GM19240 (cell line): ENCODE results near the gene TGM5.
A peak's percentile ranks its signal among the peaks of the same experiment; 100 is the strongest.
"Not testable (repeated sequence)": the region's sequence is repeated elsewhere in the genome, so short reads cannot be mapped to it uniquely, and the experiment has no call there.

Experiments used
- DNase-seq: peaks from one replicate; pipeline ENCODE4 v3.0.0; 2011; ENCODE audit warnings: low spot score; ENCODE audit not compliant: insufficient read length

TGM5 gene

DNA sequence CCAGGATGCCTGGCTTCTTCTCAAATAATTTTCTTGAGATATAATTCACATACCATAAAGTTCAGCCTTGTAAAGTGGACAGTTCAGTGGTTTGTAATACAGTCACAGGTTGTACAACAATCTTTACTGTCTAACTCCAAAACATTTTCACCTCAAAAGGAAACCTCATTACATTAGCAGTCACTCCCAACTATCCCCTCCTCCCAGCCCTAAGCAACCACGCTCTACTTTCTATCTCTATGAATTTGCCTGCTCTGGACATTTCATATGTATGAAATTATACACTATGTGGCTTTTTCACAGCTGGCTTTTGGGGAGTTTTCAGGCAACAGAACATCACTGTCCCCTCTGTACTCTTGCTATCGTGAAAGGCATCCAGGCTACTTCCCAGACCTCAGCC lies 17.5 kb downstream of the TGM5 start:
- DNase-seq = no peak

DNA sequence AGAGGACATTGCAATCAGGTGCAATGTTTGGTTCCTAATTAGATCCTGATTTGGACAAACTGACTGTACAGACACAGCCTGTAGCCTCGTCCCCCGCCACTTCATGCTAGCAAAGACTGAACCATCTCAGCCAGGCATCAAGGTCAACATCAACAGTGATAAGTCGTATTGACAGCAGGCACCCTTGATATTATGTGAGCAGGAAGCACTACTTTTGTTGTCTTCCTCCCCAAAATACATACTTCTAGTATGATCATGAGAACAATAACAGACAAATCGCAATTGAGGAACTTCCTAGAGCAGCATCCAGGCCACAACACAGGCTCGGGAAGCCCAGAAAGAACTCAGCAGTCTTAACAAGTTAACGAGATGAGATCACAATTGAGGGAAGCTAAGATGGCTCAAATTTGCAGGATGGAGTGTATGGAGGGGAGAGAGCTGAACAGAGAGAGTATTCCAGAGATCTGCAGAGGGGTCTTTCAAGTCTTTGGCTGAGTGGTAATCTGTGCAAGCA lies 20.4 kb downstream of the TGM5 start:
- DNase-seq = no peak

DNA sequence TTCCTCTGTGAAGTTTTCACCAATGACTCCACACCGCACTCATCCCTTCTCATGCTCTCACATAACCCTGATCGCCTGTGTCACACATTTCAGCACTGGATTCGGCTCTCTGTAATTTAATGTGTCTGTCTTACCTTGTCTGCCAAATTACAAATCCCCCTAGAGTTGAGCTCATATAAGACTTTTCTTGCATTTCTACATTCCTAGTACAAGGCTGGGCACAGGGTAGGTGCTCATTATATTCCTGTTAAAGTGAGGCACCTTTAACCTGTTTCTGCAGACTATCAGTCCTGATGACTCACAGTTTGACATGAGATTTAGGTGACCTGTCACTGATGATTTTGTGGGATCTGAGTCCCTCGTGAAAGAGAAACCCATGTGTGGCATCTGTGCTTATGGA lies 22.6 kb downstream of the TGM5 start:
- no peak for DNase-seq

DNA sequence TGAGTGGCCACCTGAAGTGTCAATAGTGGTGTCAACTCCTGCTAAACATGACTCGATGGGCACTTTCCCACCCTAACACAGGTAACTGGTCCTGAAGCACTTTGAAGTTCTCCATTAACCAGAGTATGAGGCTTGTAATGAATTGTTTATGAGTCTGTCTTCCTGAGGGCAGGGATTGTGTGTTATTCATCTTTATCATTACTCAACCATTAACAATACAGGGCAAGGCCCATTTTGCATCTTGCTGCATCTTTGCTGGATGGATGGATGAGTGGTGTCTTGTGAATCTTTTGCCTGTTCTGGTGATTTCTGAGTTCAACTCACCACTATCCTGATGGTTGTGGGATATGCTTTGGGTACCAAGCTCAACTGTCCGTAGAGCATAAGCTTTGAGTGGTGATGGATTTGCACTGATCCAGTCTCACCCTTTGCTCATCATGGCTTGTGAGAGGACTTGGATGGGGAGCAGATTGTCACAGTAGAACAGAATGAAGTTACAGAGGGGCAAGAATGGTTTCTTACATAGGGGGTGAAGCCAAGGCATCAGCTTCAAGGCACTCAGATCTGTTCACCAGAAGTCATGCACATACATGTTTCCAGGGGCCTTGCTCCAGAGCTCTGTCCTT lies 23.6 kb downstream of the TGM5 start:
- no peak for DNase-seq

DNA sequence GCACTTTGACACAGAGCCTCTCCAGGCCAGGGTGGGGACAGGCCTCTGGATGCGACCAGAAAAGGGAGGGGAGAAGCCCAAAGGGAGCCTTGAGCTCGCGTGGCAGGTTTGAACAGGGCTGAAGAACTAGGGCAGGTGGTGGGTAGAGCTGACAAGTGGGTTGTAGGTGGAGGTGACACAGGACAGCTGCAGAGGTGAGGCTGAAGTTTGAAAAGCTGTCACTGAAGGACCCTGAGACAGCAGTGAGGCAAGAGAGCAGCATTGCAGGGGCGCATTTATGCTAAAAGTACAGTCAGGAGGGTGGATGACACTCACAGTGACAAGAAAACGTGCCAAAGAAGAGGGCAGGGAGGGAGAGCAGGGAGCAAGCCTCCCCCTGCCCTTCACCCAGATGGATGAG lies 24.1 kb downstream of the TGM5 start:
- DNase-seq = no peak

DNA sequence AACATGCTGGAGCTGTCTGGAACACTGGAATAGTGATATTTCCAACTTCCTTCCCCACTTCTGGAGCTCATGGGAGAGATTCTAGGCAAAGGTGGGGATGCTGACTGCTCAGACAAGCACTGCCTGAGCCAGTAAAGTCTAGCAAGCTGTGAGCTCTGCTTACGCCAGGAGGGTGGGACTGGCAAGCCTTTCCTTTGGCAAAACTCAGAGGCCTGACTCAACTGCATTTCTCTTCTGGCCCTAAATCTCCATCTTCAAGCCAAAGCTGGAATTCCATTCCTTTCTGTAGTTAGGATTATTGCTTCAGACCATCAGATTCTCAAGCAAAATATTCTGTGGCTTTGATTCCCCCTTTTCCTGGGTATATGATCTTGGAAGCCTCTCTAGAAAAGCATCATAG lies 25.6 kb downstream of the TGM5 start:
- no peak for DNase-seq

DNA sequence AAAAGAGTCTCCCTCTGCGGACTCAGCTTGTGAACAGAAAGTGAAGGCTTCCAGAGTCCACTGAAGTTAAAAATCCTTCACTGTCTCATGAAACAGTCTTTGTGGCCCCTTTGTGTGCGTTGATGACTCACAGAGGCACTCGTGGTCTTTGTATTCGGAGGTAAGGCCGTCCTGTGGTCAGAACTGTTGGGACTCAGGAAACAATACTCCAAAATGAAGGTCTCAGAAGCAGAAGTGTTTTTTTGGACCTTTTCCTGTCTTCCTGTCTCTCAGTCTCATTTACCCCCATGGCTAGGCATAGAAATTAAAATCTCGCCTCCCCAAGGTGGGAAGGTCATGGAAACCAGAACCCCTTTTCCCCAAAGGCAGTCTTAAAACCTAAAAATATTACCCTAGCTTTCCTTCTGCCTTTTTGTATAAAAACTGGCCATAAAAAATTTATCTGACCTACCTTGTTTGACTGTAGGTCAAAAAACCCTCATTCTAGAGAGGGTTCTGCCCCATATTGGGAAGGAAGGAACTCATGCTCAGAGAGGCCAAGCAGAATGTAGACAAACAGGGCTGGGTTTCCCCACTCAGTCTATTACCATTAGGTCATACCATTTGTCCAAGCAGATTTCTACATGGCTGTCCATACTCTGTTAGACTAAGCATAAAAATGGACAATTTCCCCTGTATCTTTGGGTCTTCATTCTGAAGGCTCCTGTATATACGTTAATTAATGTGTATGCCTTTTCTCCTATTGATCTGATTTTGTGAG lies 26.8 kb downstream of the TGM5 start:
- peak; percentile 23 for DNase-seq

DNA sequence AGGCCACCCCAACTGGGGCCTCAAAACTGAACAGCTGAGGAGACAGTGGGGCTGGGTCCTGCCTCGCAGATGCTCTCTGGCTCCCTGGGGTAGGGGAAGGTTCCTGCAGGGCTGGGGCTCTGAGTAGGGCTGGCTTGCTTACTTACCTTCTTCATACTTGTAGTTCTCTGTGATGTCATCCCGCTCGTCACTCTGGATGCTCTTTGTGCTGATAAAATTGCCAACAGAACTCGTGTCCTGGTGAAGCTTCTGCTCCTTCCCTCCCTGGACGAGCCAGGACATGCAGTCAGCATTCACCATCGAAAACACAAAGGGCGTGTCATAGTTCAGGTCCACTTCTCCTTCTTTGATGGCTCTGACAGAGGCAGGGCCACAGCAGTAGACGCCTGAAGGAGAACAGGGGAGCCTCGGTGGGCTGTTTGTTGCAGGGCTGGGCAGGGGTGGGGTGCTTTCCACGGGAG lies 28.0 kb downstream of the TGM5 start:
- DNase-seq = no peak

DNA sequence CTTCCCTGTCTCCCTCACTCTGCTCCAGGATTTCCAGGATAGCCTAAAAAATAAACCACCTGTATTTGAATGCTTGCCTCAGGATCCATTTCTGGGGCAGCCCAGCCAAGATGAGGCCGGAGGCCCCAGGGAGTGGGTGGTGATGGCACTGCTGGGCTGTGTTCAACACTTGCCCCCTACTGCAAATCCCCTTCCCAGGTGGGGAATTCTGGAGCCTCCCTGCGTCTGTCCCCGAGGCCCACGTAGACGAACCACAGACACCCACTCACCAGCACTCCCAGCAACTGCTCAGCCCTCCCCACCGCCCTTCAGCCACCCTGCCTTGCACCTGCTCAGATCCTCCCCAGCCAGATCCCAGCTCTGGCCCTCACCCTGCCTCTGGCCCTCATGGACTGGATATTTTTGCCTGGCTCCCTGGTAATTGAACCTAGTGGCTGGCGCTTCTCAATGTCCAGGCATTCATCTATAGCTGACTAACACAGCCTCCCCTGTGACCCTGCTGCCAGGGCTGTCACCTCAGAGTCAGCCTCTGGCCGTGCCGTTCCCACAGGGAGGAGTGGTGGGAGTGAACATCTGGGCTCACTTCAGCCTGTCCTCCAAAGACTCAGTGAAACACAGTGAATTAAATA lies 28.8 kb downstream of the TGM5 start:
- no peak for DNase-seq

DNA sequence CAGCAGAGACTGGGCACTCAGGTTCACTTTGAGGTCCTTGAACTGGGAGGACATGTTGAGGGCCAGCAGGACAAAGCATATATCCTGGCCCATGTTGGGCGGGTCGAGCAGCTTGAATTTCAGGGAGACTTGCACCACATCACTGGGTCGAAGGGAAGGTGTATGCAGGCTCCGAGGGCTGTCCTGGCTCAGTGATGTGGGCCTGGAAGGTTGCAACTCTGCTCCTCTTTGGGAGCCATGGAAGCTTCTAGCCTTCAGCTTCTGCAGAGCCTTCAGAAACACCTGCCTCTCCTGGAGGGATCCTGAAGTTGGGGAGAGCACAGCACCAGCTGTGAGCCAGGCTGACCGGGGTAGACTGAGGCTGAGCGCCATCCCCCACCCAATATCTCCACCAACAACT lies 31.2 kb downstream of the TGM5 start:
- no peak for DNase-seq

DNA sequence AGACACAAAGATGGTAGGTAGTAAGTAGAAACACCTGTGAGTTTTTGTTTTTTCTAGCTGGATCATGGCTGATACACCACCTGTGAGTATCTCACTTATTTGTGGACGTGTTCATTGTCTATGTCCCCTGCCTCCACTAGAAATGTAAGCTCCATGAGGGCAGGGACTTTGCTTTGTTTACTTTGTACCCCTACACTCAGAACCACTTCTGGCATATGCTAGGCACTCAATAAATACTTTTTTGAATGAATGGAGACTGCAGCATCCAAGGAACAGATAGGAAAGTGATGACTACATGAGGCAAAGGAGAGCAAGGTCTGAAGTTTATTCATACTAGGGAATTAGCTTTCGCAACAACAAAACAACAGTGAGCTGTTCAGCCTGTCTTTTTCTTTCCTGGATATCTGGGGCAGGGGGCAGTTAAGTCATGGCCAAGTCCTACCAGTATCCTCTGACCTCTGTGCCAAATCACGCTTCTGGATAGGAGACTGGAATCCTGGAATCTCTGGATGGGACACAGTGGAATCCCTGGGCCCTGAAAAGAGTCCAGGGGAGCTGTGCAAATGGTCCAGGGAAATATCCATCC lies 34.3 kb downstream of the TGM5 start:
- no peak for DNase-seq

DNA sequence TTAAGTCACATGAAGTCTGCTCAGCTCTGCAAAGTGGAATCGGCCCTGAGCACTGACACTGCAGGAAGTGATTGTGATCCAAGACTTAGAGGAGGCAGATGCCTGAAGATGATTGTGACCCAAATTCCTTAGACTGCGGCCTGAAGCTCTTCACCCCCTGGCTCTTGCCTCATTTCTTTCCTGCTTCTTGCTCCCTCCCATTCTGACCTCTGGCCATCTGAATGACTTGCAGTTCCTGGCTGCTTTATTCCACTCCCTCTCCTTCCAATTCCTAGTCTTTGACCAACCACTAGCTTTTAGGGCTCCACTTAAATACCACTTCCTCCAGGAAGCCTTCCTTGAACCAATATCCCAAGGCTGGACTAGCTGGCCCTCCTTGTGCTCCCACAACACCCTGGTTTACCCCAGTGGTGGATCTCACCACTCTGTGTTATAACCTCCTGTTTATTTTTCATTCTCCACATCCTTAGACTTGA lies 36.0 kb downstream of the TGM5 start:
- no peak for DNase-seq

DNA sequence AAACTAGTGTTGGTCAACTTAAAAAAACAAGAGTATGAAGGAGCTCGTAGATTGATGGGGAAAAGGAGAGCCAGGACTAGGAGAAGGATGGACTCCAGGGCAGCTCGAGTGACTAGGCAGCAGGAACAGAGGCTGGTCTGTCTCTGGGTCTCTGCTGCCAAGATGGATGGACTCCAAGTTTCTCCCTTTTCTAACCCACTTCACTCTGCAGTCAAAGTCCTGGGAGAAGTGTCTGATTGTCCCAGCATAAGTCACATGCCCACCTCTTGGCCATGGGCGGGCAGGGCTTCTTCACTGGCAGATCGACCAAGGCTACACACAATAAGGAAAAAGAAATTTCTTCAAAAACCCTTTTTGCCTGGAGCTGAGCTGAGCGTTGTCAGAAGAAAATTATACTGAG lies 36.8 kb downstream of the TGM5 start:
- no peak for DNase-seq

DNA sequence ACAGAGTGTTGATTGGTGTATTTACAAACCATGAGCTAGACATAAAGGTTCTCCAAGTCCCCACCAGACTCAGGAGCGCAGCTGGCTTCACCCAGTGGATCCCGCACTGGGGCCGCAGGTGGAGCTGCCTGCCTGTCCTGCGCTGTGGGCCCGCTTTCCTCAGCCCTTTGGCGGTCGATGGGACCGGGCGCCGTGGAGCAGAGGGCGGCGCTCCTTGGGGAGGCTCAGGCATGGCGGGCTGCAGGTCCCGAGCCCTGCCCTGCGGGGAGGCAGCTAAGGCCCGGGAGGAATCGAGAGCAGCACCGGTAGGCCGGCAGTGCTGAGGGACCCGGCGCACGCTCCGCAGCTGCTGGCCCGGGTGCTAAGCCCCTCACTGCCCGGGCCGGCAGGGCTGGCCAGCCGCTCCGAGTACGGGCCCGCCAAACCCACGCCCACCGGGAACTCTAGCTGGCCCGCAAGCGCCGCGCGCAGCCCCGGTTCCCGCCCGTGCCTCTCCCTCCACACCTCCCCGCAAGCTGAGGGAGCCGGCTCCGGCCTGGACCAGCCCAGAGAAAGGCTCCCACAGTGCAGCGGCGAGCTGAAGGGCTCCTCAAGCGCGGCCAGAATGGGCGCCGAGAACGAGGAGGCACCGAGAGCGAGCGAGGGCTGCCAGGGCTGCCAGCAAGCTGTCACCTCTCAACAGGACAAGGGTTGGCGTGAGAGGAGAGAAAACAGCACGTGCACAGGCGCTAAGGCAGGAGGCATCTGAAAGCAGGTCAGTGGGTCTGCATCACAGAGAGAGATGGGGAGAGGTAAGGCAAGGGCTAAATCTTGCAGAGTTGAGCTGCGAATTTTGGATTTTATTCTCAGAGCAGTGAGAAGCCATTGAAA lies 40.1 kb downstream of the TGM5 start:
- no peak for DNase-seq

DNA sequence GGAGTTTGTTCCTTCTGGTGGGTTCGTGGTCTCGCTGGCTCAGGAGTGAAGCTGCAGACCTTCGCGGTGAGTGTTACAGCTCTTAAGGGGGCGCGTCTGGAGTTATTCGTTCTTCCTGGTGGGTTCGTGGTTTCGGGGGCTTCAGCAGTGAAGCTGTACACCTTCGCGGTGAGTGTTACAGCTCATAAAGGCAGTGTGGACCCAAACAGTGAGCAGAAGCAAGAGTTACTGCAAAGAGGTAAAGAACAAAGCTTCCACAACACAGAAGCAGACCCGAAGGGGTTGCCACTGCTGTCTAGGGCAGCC lies 40.8 kb downstream of the TGM5 start:
- not testable (repeated sequence) for DNase-seq

DNA sequence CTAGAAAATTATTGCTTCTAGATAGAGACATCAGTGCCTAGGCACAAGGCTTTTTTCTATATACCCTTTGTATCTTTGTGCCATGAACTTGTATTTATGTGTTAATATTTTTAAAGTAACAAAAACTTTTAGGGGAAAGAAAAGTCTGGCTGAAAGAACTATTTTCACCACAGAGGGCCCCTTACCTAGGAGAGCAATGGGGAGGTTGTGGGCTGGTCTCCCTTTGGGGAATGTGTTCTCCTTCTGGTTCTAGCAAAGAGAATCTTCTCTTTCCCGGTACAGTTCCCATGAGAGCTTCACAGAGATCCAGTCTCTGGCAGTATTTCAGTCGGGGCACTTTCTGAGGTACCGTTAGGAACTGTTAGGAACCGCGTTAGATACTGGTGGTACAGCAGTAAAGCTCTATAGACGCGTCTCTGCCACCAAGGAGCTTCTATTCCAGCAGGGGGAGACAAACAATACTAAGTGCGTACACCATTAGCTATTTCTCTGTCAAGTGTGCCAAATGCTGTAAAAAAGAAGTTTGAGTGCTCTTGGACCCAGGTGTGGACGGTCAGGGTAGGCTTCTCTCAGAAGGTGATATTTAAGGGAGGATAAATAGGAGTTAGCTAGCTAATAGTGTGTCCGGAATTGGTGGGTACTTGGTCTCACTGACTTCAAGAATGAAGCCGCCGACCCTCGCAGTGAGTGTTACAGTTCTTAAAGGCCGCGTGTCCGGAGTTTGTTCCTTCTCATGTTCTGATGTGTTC lies 41.4 kb downstream of the TGM5 start:
- peak; percentile 63 for DNase-seq

DNA sequence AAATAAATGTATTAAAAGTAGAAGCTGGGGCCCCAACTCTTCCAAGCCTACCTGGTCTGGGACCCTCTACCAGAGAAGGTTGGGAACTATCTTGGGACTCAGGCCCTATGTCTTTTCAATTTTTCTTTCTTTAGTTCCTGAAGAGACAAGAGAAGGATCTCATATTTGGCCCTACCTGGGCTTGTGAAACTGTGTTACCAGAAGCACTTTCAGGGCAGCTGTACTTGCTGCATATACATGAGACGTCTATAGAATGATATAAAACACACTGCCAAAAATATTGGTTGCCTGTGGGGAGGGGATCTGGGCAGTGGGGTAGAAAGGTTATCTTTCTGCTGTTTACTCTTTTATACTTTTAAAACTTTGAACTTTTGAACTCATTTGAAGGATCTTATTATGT lies 45.3 kb downstream of the TGM5 start:
- no peak for DNase-seq

DNA sequence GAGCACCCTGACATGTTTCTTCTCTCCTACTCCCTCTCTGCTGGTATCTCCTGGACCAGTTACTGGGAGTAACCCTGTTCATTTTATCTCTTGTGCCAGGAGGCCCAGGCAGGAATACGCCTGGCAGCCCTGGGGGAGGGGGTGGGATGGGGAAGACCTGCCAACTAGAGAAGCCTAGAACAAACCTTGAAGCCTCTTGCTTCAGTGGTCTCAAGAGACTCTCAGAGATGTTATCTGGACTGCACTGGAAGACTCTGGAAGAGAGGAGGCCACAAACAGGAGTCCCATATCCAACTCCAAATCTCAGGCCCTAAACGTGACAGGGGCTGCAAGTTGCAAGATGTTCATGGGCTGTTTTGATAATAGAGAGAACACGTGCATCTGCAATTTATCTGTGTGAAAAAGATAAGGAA lies 45.7 kb downstream of the TGM5 start, which contains the start of gene EPB42:
EPB42 (minus strand) TSS at position 28 of the 413 bp plus-strand sequence. CDS start 193 bp downstream, outside the sequence.
- DNase-seq = no peak

DNA sequence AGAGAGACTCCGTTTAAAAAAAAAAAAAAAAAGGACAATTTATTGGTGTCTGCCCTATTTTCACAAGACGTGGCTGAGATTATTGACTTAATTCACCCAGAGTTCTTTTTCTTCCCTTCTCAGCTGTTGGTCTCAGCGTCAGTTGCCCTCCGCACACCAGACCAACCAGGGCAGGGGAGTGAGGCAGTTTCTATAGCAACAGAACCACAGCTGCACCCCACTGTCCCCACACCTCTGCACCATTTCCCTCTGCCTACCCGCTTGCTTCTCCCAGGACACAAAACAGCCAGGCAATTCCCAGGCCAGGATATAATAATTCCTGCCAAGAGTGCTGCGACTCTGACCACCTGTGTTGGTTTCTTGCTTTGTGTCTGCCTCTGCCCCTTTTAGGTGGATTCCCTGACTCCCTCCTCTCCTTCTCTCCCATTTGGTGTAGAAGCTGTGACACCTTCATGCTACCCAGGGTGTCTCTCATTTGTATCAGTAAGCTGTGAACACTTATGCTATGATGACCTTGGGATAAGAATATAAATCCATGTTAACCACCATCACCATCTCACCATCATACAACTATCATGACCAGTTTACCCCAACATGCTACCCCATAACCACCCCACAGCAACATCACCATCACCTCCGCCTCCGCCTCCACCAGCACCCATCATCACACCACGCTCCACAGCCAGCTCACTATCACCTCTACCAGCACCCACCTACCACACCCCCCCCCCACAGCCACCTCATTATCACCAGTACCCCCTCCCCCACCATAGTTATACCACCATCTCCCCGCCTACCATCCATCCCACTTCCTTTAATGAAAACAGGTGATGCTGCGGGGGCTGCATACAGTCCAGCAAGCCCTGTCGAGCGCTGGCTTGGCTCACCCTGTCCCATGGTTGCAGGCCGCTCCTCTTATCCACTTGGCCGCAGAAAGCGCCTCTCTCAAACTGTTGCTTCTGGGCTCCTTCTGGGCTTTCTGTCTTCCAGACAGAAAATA lies 46.5 kb downstream of the TGM5 start:
- no peak for DNase-seq
